Measurements from ENCODE around the gene ZNHIT6.

ZNHIT6 gene

GRCh38 chr1:85629532-85629920 lies 78.7 kb downstream of the ZNHIT6 start:
- Histone ChIP-seq H3K9me3 (replicated peaks in 1 of 2; ENCODE audit: control insufficient read depth in 2 of 2, insufficient read depth in 1 of 2, low read depth in 1 of 2, low read length in 2 of 2) (peaks cover 0 to 6% of the 10 kb centered on the region in 2 donors), H3K36me3 (replicated peaks in 1 of 2; ENCODE audit: control insufficient read depth in 2 of 2, insufficient read depth in 2 of 2, low read length in 2 of 2) (peaks cover 0 to 1% of the 10 kb centered on the region in 2 donors), H4K8ac (ENCODE audit: low read depth, low read length) (no peak overlapping the region), H3K23ac (ENCODE audit: low read depth, low read length, poor library complexity) (no peak overlapping the region), H2BK5ac (ENCODE audit: low read length) (no peak overlapping the region), H3K9ac (ENCODE audit: low read depth, low read length, poor library complexity) (no peak overlapping the region), H3K4ac (ENCODE audit: low read length) (no peak overlapping the region), H2AFZ (ENCODE audit: low read length) (peak overlapping the region; percentile 74), H3K4me1 (ENCODE audit: control insufficient read depth in 2 of 2, insufficient read depth in 1 of 2, low read depth in 1 of 2, low read length in 2 of 2) (peaks cover 2 to 8% of the 10 kb centered on the region in 2 donors), H2BK120ac (ENCODE audit: low read depth, low read length) (no peak overlapping the region), H4K91ac (ENCODE audit: low read depth, low read length, poor library complexity) (no peak overlapping the region), H3K18ac (ENCODE audit: low read length) (no peak overlapping the region), H2AK5ac (ENCODE audit: low read depth, low read length) (no peak overlapping the region), H3K27me3 (ENCODE audit: control insufficient read depth in 3 of 3, insufficient read depth in 3 of 3, low read depth in 1 of 3, low read length in 3 of 3) (no peaks in the 10 kb centered on the region), H3K79me1 (ENCODE audit: low read depth, low read length) (no peaks in the 10 kb centered on the region), H2BK12ac (ENCODE audit: low read length) (no peak overlapping the region), H2BK15ac (ENCODE audit: low read length) (no peak overlapping the region), H3K4me2 (ENCODE audit: insufficient read depth, low read length, poor library complexity, severe bottlenecking) (no peak overlapping the region), H3K27ac (replicated peaks; ENCODE audit: low read length) (no peak overlapping the region), H3K14ac (ENCODE audit: low read length) (no peak overlapping the region), H3K4me3 (ENCODE audit: low read length in 2 of 2) (no peak overlapping the region)
- no CpG with 5 or more reads among the region's 2 CpGs for WGBS, 2 donors (ENCODE audit: extremely low coverage in 2 of 2, insufficient read length in 2 of 2, insufficient replicate concordance in 1 of 2)
- no peak for DNase-seq (ENCODE audit: low spot score)

GRCh38 chr1:85628791-85629531 lies 79.3 kb downstream of the ZNHIT6 start:
- Histone ChIP-seq H2BK15ac (ENCODE audit: low read length) (no peak overlapping the region), H3K18ac (ENCODE audit: low read length) (peak overlapping the region; percentile 24), H3K23ac (ENCODE audit: low read depth, low read length, poor library complexity) (no peak overlapping the region), H4K8ac (ENCODE audit: low read depth, low read length) (no peak overlapping the region), H3K27ac (replicated peaks; ENCODE audit: low read length) (no peak overlapping the region), H3K4me1 (ENCODE audit: control insufficient read depth in 2 of 2, insufficient read depth in 1 of 2, low read depth in 1 of 2, low read length in 2 of 2) (peaks cover 2 to 8% of the 10 kb centered on the region in 2 donors), H3K9ac (ENCODE audit: low read depth, low read length, poor library complexity) (no peak overlapping the region), H4K91ac (ENCODE audit: low read depth, low read length, poor library complexity) (no peak overlapping the region), H3K4ac (ENCODE audit: low read length) (no peak overlapping the region), H3K36me3 (replicated peaks in 1 of 2; ENCODE audit: control insufficient read depth in 2 of 2, insufficient read depth in 2 of 2, low read length in 2 of 2) (no peaks in the 10 kb centered on the region), H2BK120ac (ENCODE audit: low read depth, low read length) (no peak overlapping the region), H3K4me3 (ENCODE audit: low read length in 2 of 2) (no peak overlapping the region), H2AFZ (ENCODE audit: low read length) (peak overlapping the region; percentile 74), H3K4me2 (ENCODE audit: insufficient read depth, low read length, poor library complexity, severe bottlenecking) (no peak overlapping the region), H2AK5ac (ENCODE audit: low read depth, low read length) (no peak overlapping the region), H3K14ac (ENCODE audit: low read length) (no peak overlapping the region), H3K79me1 (ENCODE audit: low read depth, low read length) (no peaks in the 10 kb centered on the region), H2BK12ac (ENCODE audit: low read length) (no peak overlapping the region), H3K27me3 (ENCODE audit: control insufficient read depth in 3 of 3, insufficient read depth in 3 of 3, low read depth in 1 of 3, low read length in 3 of 3) (no peaks in the 10 kb centered on the region), H2BK5ac (ENCODE audit: low read length) (no peak overlapping the region), H3K9me3 (replicated peaks in 1 of 2; ENCODE audit: control insufficient read depth in 2 of 2, insufficient read depth in 1 of 2, low read depth in 1 of 2, low read length in 2 of 2) (peaks cover 0 to 6% of the 10 kb centered on the region in 2 donors)
- no peak for DNase-seq (ENCODE audit: low spot score)
- WGBS, 2 donors (ENCODE audit: extremely low coverage in 2 of 2, insufficient read length in 2 of 2, insufficient replicate concordance in 1 of 2) = no CpG with 5 or more reads among the region's 9 CpGs

GRCh38 chr1:85626818-85627217 lies 81.4 kb downstream of the ZNHIT6 start:
- Histone ChIP-seq H2AFZ (ENCODE audit: low read length) (no peak overlapping the region), H4K91ac (ENCODE audit: low read depth, low read length, poor library complexity) (no peak overlapping the region), H3K9me3 (replicated peaks in 1 of 2; ENCODE audit: control insufficient read depth in 2 of 2, insufficient read depth in 1 of 2, low read depth in 1 of 2, low read length in 2 of 2) (peaks cover 5 to 15% of the 10 kb centered on the region in 2 donors), H3K18ac (ENCODE audit: low read length) (no peak overlapping the region), H2BK5ac (ENCODE audit: low read length) (no peak overlapping the region), H2AK5ac (ENCODE audit: low read depth, low read length) (no peak overlapping the region), H3K27ac (replicated peaks; ENCODE audit: low read length) (no peak overlapping the region), H3K9ac (ENCODE audit: low read depth, low read length, poor library complexity) (no peak overlapping the region), H4K8ac (ENCODE audit: low read depth, low read length) (no peak overlapping the region), H3K27me3 (ENCODE audit: control insufficient read depth in 3 of 3, insufficient read depth in 3 of 3, low read depth in 1 of 3, low read length in 3 of 3) (no peaks in the 10 kb centered on the region), H2BK120ac (ENCODE audit: low read depth, low read length) (no peak overlapping the region), H2BK12ac (ENCODE audit: low read length) (no peak overlapping the region), H3K79me1 (ENCODE audit: low read depth, low read length) (no peaks in the 10 kb centered on the region), H3K36me3 (replicated peaks in 1 of 2; ENCODE audit: control insufficient read depth in 2 of 2, insufficient read depth in 2 of 2, low read length in 2 of 2) (peaks cover 0 to 3% of the 10 kb centered on the region in 2 donors), H3K4me1 (ENCODE audit: control insufficient read depth in 2 of 2, insufficient read depth in 1 of 2, low read depth in 1 of 2, low read length in 2 of 2) (peaks cover 2 to 8% of the 10 kb centered on the region in 2 donors), H2BK15ac (ENCODE audit: low read length) (no peak overlapping the region), H3K23ac (ENCODE audit: low read depth, low read length, poor library complexity) (no peak overlapping the region), H3K14ac (ENCODE audit: low read length) (no peak overlapping the region), H3K4ac (ENCODE audit: low read length) (no peak overlapping the region), H3K4me3 (ENCODE audit: low read length in 2 of 2) (no peak overlapping the region), H3K4me2 (ENCODE audit: insufficient read depth, low read length, poor library complexity, severe bottlenecking) (no peak overlapping the region)
- no peak for DNase-seq (ENCODE audit: low spot score)

- no peak for DNase-seq (ENCODE audit: low spot score)
- no peak overlapping the region for H3K14ac ChIP-seq (ENCODE audit: low read length)
- no peak overlapping the region for H2BK120ac ChIP-seq (ENCODE audit: low read depth, low read length)
- H3K23ac ChIP-seq (ENCODE audit: low read depth, low read length, poor library complexity) = no peak overlapping the region
- peaks cover 2 to 8% of the 10 kb centered on the region in 2 donors for H3K4me1 ChIP-seq (ENCODE audit: control insufficient read depth in 2 of 2, insufficient read depth in 1 of 2, low read depth in 1 of 2, low read length in 2 of 2)
- no peaks in the 10 kb centered on the region for H3K79me1 ChIP-seq (ENCODE audit: low read depth, low read length)
- no peak overlapping the region for H2BK12ac ChIP-seq (ENCODE audit: low read length)
- H3K36me3 ChIP-seq (replicated peaks in 1 of 2; ENCODE audit: control insufficient read depth in 2 of 2, insufficient read depth in 2 of 2, low read length in 2 of 2) = peaks cover 0 to 3% of the 10 kb centered on the region in 2 donors
- H3K4ac ChIP-seq (ENCODE audit: low read length) = no peak overlapping the region
- H3K9me3 ChIP-seq (replicated peaks in 1 of 2; ENCODE audit: control insufficient read depth in 2 of 2, insufficient read depth in 1 of 2, low read depth in 1 of 2, low read length in 2 of 2) = peaks cover 5 to 31% of the 10 kb centered on the region in 2 donors
- no peak overlapping the region for H2AK5ac ChIP-seq (ENCODE audit: low read depth, low read length)
- no peak overlapping the region for H3K4me2 ChIP-seq (ENCODE audit: insufficient read depth, low read length, poor library complexity, severe bottlenecking)
- no peaks in the 10 kb centered on the region for H3K27me3 ChIP-seq (ENCODE audit: control insufficient read depth in 3 of 3, insufficient read depth in 3 of 3, low read depth in 1 of 3, low read length in 3 of 3)
- H3K18ac ChIP-seq (ENCODE audit: low read length) = no peak overlapping the region
- H3K9ac ChIP-seq (ENCODE audit: low read depth, low read length, poor library complexity) = no peak overlapping the region
- H2AFZ ChIP-seq (ENCODE audit: low read length) = no peak overlapping the region
- H2BK5ac ChIP-seq (ENCODE audit: low read length) = no peak overlapping the region
- H4K8ac ChIP-seq (ENCODE audit: low read depth, low read length) = no peak overlapping the region
- no peak overlapping the region for H2BK15ac ChIP-seq (ENCODE audit: low read length)
- no CpG with 5 or more reads among the region's 4 CpGs for WGBS, 2 donors (ENCODE audit: extremely low coverage in 2 of 2, insufficient read length in 2 of 2, insufficient replicate concordance in 1 of 2)
- H3K4me3 ChIP-seq (ENCODE audit: low read length in 2 of 2) = no peak overlapping the region
- no peak overlapping the region for H4K91ac ChIP-seq (ENCODE audit: low read depth, low read length, poor library complexity)
- no peak overlapping the region for H3K27ac ChIP-seq (replicated peaks; ENCODE audit: low read length)
Measured at GRCh38 chr1:85624361-85624760, 83.9 kb downstream of the ZNHIT6 start.
